ENCODE measurements around the gene LGALSL.

Gene LGALSL

DNA sequence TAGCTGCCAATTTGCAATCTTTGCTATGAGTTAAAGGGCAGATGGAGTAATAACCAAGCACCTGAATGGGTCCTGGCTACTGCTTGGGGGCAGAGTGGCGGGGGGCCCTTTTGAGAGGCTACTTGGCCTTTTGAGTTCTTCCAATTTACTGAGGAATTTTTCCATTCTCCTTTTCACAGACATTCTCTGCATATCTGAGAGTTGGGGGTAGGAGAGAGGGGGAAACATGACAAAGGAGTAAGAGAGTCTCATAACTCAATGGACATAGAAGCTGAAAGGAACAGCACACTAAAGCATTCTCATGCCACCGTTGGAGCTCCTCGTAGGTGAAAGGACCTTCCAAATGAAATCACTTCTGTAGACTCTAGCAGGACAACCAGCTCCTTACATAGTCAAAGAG lies 16.1 kb downstream of the LGALSL start:
- no peak for DNase-seq (ENCODE audit: low read depth in 2 of 3, low spot score in 2 of 3)

DNA sequence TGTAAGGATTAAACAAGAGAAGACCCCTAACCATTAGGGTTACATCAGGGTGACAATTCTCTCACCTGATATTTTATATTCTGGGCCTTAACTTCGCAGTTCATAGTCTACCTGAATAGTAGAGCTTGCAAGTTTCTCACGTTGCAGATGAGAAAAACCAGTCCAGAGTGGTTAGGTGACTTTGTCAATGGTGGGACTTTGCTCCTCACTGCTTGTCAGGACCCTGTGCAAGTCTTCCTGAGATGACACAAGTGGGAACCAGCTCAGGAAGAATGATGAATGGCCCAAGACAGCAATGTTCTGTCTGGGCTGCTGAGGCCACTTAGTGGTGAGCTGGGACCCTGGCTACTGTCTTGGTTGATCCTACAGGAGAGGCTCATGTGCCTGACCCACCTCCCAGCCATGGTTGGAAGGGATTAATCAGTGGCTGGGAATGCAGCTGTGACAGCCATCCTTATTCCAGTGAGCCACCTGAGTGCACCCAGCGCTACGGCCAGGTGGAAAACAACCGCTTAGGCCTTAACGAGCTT lies 16.9 kb downstream of the LGALSL start:
- no peak for DNase-seq (ENCODE audit: low read depth in 2 of 3, low spot score in 2 of 3)

DNA sequence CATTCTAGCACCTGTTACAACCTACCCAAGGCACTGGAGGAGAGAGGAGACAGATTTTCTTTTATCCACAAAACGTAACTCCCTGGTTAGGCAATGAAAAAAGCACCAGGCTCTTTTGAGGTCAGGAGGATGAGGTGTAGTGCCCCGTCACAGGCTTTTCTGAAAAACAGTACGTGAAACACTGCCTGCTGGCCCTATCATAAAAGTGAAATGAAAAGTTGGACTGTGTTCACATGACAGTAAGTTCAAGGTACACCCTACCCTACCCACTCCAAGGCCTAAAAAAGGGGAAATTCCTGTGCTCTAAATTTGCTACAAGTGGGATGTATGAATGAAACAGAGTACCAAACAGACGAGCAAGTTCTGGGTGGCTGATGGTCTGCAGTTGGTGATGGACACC lies 17.6 kb downstream of the LGALSL start:
- DNase-seq (ENCODE audit: low read depth in 2 of 3, low spot score in 2 of 3), result no peak

DNA sequence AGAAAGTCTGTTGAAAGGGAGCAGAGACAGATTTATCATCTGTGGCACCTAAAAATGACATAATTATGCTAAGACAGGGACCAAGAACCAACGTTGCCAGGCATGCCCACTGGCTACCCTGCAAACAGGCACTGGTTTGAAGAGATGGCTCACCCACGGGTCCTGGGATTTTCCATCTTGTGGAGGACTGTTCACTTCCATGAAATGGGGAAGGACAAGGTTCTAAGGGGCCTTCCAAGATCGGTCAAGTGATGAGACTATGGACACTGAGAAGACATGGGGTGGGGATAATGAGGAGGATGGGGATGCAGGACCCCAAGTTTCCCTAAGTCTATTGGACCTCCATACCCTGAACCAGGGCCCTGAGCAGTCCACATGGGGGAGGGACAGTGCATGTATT lies 18.9 kb downstream of the LGALSL start:
- DNase-seq (ENCODE audit: low read depth in 2 of 3, low spot score in 2 of 3), result no peak

DNA sequence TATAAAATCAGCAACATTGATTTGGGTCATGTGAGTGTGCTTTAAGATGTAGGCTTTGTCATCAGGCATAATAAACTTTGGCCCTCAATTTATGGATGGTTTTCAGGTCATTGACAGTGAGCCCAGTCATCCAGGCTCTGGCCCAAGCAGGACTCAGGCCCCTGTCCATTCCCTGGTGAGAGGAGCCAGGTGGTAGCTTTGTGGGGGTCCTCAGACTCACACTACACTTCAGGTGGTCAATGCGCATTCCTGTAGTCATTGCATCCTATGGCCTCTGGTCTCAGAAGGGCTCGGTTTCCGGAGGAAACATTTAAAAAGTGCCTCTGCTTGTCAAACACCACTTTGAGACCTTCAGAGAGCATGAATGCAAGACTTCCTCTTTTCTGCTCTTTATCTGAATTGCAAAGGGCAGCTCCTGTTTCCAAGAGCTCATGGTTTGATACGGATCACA lies 20.2 kb downstream of the LGALSL start:
- DNase-seq (ENCODE audit: low read depth in 2 of 3, low spot score in 2 of 3), result no peak

DNA sequence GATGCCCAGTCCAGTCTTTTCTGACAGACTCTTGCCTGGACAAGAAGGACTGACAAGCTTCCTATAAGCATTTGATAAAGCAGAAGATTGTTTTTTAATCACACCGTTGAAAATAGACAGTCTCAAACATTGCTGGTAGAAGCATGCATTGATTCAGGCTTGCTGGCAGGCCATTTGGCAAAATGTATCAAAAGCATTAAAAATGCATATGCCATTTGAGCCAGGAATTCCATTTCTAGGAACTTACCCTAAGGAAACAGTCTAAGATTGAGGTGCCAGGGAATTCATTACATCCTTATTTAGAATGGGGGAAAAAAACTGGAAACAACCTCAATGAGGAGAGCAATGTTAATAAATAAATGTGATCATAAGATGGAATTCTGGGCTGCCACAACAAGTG lies 20.7 kb downstream of the LGALSL start:
- DNase-seq (ENCODE audit: low read depth in 2 of 3, low spot score in 2 of 3), result no peak

DNA sequence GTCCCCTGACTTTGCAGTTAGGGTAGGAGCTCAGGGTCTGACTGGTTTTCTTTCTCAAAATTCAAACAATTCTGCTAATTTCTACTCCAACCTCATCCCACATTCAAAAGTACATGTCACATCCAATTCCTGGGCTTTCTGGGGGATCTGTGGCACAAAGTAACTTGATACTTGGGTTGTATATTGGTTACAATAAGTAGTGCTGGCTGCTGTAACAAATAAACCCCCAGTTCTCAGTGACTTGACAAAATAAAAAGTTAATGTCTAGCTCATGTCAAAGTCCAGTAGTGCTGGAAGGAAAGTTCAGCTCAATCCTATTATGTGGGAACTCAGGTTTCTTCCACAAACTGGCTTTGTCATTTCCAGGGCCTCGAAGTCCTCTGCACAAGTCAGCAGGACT lies 23.1 kb downstream of the LGALSL start:
- no peak for DNase-seq (ENCODE audit: low read depth in 2 of 3, low spot score in 2 of 3)

DNA sequence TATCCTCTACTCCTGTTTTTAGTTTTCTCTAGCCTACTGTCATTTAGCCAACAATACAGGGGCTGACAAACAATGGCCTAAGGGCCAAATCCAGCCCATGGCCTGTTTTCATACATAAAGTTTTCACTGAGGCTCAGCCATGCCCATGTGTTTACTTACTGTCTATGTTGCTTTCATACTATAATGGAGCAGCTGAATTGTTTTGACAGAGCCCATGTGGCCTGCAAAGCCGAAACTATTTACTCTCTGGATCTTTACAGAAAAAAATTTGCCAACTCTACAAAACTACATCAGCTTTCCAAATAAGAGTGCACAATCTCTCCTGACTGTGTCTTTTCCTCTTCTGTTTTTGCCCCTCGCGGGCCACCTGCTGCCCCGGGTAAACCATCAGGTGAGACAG lies 24.0 kb downstream of the LGALSL start:
- DNase-seq (ENCODE audit: low read depth in 2 of 3, low spot score in 2 of 3), result no peak

DNA sequence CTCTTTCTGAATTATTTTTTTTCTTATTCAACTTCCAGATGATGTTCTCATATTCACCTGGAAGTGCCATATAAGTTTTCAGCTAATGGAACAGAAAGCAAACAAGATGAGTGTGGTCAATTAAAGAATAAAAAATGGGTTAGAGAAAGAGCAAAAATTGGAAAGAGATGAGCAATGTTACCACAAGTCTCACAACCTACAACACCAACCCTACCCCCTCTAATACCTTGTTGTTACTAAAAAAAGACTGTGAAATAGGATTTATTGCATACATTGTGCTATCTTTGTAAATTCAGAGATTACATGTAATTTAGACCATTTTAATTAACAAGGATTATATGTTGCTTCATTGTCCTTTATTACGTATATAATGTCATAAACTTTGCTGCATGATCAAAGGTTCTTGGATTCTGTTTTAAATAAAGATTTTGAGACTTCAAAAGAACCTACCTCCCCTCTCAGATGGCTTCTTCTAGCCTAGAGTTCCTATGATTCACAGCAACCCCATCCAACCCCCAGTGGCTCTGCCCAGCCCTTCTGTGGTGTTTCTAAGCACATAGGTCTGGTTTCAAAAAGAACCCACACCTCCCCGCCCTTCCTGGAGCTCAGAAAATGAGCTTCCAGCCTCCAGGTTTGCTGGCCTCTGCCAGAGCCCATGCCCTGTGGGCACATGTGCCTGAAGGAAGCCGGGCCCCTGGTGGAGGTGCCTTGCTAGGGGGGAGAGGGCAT lies 24.7 kb downstream of the LGALSL start:
- no peak for DNase-seq (ENCODE audit: low read depth in 2 of 3, low spot score in 2 of 3)

DNA sequence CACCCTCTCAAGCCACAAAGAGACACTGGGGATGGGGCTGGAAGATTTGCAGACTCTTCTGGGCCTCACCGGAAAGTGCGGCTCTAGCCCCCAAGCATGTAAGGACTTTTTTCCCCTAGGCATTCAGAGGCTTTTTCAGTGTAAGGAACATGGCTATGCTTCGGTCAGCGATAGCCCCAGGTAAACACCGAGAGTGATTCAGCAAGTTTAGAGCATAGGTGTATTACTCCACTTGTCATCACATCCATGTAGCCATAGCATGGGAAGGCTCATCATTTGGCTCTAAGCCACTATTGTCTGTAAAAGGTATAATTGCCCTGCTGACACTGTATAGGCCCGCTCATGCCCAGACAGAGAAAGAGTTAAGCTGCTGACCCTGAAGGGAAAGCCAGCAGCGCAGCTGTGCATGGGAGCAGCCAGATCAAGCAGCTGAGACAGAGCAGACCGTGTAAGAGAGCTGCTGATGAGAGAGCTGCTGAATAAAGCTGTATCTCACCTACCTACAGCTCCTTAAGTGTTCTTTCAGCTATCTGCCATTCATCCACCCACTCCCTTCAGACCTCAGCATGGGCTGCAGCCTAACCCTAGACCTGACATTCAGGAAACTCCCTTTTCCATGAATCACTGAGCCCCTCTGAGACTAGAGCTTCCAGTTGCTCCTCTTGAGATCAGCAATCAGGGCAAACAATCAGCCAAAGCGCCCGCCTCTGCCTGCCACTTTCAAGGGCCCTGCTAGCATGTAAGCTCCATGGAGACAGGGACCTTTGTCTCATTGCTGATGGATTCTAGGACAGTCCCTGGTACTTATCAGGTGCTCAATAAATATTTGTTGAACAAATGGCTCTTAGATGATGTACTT lies 25.5 kb downstream of the LGALSL start:
- no peak for DNase-seq (ENCODE audit: low read depth in 2 of 3, low spot score in 2 of 3)

DNA sequence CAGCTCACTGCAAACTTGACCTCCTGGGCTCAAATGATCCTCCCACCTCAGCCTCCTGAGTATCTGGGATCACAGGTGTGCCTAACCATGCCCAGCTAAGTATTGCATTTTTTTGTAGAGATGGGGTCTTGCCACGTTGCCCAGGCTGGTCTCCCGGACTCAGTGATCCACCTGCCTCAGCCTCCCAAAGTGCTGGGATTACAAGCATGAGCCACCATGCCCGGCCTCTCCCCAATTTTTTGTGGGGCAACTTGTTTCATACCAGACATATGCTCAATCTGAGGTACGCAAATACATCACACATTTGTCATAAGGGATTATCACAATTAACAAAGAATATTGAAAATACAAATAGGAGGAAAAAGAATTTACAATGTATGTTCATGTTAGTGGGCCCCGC lies 27.7 kb downstream of the LGALSL start:
- DNase-seq (ENCODE audit: low read depth in 2 of 3, low spot score in 2 of 3), result no peak

DNA sequence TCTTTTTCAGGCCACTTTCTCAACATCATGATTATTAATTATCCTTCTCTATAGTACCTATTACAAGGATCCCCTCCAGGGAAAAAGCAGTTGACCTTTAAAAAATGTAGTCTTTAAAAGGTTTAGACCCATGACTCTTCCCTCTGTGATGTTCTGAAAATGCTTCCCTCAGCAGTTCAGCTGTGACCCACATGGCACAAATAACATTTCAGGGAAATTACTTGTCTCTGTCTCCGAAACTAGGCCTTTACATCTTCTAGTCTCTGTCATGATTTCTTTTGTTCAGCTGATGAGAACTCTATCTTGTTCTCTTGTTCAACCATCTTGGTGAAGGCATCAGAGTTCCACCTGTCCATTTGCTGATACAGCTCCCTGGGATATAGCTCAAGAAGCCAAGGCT lies 28.3 kb downstream of the LGALSL start:
- DNase-seq (ENCODE audit: low read depth in 2 of 3, low spot score in 2 of 3), result no peak

DNA sequence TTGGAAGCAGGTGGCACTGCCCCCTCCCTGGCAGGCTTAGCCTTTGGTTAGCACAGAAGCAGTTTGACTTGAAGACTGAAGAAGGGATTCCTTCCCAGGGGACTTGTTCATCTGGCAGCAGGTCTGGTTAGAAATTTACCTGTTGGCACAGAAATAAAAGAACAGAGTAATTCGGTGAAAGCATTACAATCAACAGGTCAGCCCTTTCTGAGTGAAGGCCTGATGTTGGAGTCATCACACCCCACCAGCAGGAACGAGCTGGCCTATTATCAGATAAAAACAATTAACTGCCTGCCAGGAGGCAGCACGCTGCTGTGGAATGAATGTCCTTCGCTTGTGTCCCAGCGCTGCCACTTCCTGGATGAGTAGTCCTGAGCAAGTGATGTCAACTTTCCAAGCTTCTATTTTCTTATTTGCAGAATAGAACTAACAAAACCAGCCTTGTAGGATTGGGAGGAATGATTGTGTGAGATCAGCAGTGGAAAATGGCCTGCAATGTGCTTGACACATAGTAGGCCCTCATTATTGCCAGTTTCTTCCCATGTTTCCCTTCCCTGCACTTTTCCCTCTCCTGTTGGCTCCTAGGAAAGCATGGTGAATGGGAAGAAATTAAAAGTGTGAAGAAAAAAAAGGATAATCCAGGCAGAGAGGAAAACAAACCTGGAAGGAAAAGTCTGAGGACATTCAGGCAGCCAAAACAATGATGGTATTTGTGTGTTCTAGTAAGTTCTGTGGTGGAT lies 29.0 kb downstream of the LGALSL start:
- DNase-seq (ENCODE audit: low read depth in 2 of 3, low spot score in 2 of 3), result no peak

DNA sequence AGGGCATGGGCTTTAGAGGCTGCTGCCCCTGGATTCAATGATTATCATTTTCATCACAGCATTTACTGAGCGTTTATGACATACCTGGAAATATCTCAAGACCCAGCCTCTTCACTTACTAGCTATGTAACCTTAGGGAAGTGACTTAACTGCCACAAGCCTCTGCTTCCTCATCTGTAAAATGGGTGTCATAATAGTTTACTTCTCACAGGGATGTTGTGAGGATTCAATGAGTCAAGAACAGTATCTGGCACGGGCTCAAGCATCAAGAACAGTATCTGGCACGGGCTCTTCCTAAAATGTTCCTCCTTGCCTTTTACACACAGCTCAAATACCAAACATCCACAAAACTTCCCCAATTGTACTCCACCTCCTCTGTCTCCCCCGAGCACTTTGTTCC lies 31.4 kb downstream of the LGALSL start:
- no peak for DNase-seq (ENCODE audit: low read depth in 2 of 3, low spot score in 2 of 3)

DNA sequence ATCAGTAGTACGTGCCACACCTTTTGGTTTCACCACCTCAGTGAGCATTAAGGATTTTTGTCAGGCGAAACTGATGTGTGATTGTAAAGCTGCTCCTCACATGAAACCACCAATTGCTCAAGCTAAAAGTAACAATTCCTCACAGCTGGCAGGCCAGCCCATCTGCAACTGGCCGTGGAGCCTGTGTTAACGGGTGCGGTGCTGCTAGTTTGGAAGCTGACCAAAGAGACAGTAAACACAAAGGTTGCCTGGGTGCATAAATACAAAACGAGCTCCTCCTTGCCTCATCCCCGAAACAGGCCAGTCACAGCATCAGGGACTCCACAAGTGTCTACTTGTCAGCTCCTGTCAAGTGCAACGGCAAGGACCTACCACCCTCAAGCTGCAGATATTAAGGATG lies 32.0 kb downstream of the LGALSL start:
- no peak for DNase-seq (ENCODE audit: low read depth in 2 of 3, low spot score in 2 of 3)

DNA sequence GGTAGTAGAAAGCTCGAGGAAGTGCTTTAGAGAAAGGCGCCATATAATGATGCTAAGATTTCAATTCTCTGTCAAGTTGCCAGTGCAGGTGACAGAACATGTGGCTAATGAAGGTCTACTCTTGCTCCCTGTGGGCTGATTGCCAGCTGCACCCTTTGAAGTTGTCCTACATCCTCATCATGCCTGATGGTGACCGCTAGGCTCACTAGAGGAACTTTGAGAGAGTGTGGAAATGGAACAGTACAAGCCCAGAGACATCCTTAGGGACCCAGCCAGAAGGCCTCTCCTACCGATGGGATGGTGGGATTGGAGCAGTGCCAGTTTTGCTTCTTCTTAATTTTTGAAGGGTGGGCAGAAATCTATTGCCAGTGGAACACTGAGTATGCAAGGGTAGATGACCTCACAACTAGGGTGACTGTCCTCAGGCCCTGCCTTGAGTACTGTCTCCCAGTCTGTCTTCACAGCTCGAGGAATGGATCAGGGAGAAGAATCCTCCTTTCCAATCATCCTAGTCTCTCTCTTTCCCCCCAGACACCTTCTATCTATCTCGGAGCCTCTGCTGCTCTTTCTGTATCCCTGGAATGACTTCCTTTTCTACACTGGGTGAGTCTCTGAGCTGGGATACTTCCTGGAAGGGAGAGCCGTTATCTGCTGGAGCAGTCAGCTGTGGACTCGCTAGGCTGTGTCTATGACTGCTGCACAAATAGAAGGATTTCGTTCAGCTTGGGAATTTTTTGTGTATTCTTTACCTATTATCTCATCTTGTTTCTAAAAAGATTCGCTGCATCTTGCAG lies 33.5 kb downstream of the LGALSL start:
- DNase-seq (ENCODE audit: low read depth in 2 of 3, low spot score in 2 of 3), result no peak

DNA sequence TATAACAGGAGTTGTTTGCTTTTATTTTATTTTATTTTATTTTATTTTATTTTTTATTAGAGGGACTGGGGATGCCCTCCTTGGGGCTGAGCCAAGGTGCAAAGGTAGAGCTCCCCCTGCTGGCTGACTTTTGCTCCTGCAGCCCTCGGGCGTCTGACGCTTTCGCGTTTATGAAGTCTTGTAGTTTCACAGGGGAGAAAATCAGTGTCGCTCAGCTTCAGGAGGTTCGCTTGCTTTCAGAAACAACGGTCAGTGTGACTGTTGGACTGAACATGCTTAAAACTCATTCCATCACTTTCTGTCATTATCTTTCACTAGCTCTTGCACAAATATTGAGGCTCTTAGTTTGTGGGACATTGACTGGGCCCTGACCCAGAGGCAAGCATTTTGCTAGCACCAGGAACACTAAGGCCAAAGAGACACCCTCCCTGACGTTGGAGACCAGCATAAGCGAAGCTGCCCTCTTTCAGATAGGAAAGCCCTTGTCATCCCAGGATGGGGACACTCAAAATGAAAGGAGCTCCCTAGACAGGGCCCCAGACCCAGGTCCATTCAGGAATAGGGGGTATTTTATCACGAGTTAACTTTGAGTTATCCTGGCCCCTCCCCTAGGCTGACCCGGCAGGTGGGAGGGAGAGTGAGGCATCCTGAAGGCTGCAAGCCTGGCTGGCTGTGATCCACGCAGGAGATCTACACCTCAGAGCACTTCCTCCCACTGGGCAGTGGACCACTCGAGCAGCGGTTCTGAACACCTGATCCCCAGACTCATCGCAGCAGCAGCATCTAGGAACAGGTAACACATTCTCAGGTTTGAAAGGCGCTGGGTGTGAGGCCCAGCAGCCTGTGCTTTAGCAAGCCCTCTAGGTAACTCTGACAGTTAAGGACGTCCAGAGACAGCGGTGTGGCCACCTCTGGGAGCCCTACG lies 34.4 kb downstream of the LGALSL start:
- DNase-seq (ENCODE audit: low read depth in 2 of 3, low spot score in 2 of 3), result peak; percentile 52 to 84 (median 77)

DNA sequence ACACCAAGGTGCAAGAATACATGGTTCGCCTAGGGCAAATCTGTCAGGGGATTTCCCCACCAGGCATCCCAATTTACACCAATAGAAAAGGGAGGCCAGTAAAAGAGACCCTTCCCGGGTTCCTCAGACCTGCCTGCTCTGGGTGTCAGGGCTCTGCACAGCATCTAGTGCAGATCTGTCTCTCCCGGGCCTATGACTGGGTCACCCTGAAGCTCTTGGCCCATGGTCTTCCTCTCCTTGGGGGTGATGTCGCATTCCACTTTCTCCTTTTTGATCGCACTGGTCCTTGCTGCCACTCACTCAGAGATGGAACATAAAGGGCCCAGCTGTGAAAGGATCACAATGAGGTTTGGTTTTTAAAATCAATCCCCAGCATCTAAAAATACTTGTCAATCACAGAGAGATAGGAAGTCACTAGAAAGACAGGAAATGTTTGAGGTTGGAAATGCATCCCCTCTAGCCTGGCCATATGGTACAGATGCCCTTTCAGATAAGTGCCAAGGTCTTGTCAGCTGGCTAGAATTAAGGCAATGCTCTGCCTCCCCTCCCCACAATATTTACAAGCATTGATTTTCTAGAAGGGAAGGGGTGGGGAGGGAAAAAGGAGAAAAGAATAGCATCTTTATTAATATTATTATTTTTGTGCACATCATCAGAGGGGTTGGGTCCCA lies 35.3 kb downstream of the LGALSL start:
- no peak for DNase-seq (ENCODE audit: low read depth in 2 of 3, low spot score in 2 of 3)

DNA sequence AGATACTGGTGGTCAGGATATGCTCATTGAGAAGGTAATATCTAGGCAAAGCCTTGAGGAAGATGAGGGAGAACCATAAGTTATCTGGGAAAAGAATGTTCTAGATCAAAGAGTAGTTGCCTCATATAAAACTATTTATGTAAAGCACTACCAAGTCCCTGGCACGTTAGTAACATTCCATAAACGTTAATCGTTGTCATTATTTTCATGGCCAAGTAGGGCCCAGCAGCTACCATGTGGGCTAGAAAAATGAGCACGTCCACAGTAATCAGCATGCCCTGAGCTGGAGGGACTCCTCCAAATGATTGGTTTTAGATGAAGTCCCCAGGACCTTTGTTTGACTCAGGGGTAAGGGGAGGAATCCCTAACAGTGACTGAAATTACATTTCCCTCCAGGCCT lies 37.5 kb downstream of the LGALSL start:
- no peak for DNase-seq (ENCODE audit: low read depth in 2 of 3, low spot score in 2 of 3)

Measured in activated CD8-positive, alpha-beta memory T cell treated with anti-CD3 and anti-CD28 coated beads for 48 hours (primary cell).